PC-9 (cell line): ENCODE results near the gene DHPS. TPM values are rescaled to one million over a fixed set of nuclear protein-coding genes. Genes with fewer than 3 reads are reported as not detected.

ENCODE experiments used
- BruUV-seq: library from RNA; stranded (reverse); fragments of 400-500 nt; replicated peaks from 2 replicates; lab custom pipeline; 2021; lab: Mats Ljungman, UMichigan
- CTCF ChIA-PET: fragments of 300-600 bp; sonication (Branson Sonifier 250); formaldehyde crosslinking; loops from one replicate; lab custom pipeline; 2022; ENCODE audit warnings: antibody characterized with exemption; lab: Charles Lee
- POLR2A ChIA-PET: fragments of 300-600 bp; sonication (Branson Sonifier 250); formaldehyde crosslinking; loops from one replicate; lab custom pipeline; 2022; ENCODE audit warnings: antibody characterized with exemption; ENCODE audit not compliant: unreplicated experiment; lab: Charles Lee
- DNase-seq, 2 experiments: peaks; one replicate each; pipeline versions ENCODE4 v3.0.0 to v3.0.0-alpha.2; 2015 to 2022; ENCODE audit warnings: mixed read lengths in 1 of 2
- H2AFZ ChIP-seq: fragments of 200-600 bp; sonication (generic); 2 replicates; pipeline ENCODE4 v1.8.1; 2017; ENCODE audit warnings: antibody characterized with exemption
- H3F3A ChIP-seq: fragments of 200-600 bp; sonication (generic); 2 replicates; pipeline ENCODE4 v1.8.1; 2017; ENCODE audit warnings: antibody characterized with exemption, mild to moderate bottlenecking, low read depth; ENCODE audit not compliant: insufficient read depth
- H3K27ac ChIP-seq: fragments of 200-600 bp; sonication (generic); 2 replicates; pipeline ENCODE4 v1.6.1; 2016; ENCODE audit warnings: mixed run types
- H3K27me3 ChIP-seq: fragments of 200-600 bp; sonication (generic); 2 replicates; pipeline ENCODE4 v1.6.1; 2016; ENCODE audit warnings: low read depth, mixed run types; ENCODE audit not compliant: insufficient read depth
- H3K36me3 ChIP-seq: fragments of 200-600 bp; sonication (generic); 2 replicates; pipeline ENCODE4 v1.6.1; 2016; ENCODE audit warnings: low read depth, mixed run types
- H3K4me1 ChIP-seq: fragments of 200-600 bp; sonication (generic); replicated peaks from 2 replicates; pipeline ENCODE4 v1.6.1; 2016; ENCODE audit warnings: mixed run types; ENCODE audit not compliant: insufficient read depth
- H3K4me2 ChIP-seq: fragments of 200-600 bp; sonication (generic); 2 replicates; pipeline ENCODE4 v1.6.1; 2017; ENCODE audit warnings: mixed run types
- H3K4me3 ChIP-seq: fragments of 200-600 bp; sonication (generic); 2 replicates; pipeline ENCODE4 v1.6.1; 2016; ENCODE audit warnings: mixed run types
- H3K79me2 ChIP-seq: fragments of 200-600 bp; sonication (generic); 2 replicates; pipeline ENCODE4 v1.6.1; 2017; ENCODE audit warnings: low read depth, mixed run types
- H3K9me2 ChIP-seq: fragments of 200-600 bp; sonication (generic); 2 replicates; pipeline ENCODE4 v1.8.1; 2017; ENCODE audit warnings: mild to moderate bottlenecking; ENCODE audit not compliant: insufficient read depth
- H3K9me3 ChIP-seq: fragments of 200-600 bp; sonication (generic); 2 replicates; pipeline ENCODE4 v1.8.1; 2016; ENCODE audit warnings: low read depth; ENCODE audit not compliant: insufficient read depth
- H4K20me1 ChIP-seq: fragments of 200-600 bp; sonication (generic); 2 replicates; pipeline ENCODE4 v1.8.1; 2017; ENCODE audit not compliant: insufficient read depth
- EZH2 ChIP-seq: fragments of 200-600 bp; sonication (generic); IDR thresholded peaks from 2 replicates; pipeline ENCODE4 v1.8.0; 2017; ENCODE audit warnings: antibody characterized with exemption, low read depth
- intact Hi-C: fragments of 100-400 bp; cut with micrococcal nuclease; formaldehyde crosslinking; loops from one replicate; pipeline ENCODE4 v1.10.0; 2022; ENCODE audit not compliant: unreplicated experiment
- total RNA-seq: library from RNA; stranded (reverse); gene quantifications from 2 replicates; pipeline ENCODE4 v1.2.3, GENCODE V29; 2021
- TF ChIP-seq, protein P1 (sequence below): fragments of 200-600 bp; sonication (generic); conservative IDR thresholded peaks from 2 replicates; pipeline ENCODE4 v1.6.1; 2017; ENCODE audit warnings: mixed run types, antibody characterized with exemption, mild to moderate bottlenecking, moderate library complexity

DHPS gene
- total RNA-seq, 1 experiment from 2014 or later: 106 TPM

DNA sequence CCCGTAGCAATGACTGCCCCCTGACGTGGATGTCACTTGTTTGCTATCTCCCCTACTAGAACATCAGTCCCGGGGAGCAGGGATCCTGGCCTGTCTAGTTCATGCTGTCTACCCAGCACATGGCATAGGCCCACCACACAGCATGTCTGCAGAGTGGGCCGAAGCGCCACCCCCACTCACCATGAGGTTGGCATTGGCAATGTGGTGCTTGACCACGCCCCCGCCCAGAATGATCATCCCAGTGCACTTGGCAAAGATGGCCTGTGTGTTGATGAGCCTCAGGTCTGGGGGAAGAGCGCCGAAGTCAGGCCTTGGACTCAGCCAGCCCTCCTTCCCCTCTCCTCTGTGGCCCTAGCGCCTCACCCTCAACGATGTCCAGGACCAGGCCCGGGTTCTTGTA, 4.8 kb downstream of the DHPS start:
- Histone ChIP-seq H3K36me3 (peaks cover 31% of the 10 kb centered on the region), H2AFZ (no peak overlapping the region), H3K4me3 (no peak overlapping the region), H3K4me1 (peaks cover 6% of the 10 kb centered on the region; the same call in 1 of the 2 replicates), H4K20me1 (peaks cover 28% of the 10 kb centered on the region), H3K9me2 (no peaks in the 10 kb centered on the region), H3K9me3 (no peaks in the 10 kb centered on the region), H3K27me3 (no peaks in the 10 kb centered on the region), H3K79me2 (peaks cover 19% of the 10 kb centered on the region), H3K27ac (no peak overlapping the region), H3F3A (peaks cover 46% of the 10 kb centered on the region), H3K4me2 (no peak overlapping the region)
- CTCF ChIA-PET: interaction anchor here (0.5 kb wide), 1 partner anchor 1256 kb away, joined by 3 read pairs; no protein-coding TSS in a partner anchor
- TF ChIP-seq, protein P1, sequence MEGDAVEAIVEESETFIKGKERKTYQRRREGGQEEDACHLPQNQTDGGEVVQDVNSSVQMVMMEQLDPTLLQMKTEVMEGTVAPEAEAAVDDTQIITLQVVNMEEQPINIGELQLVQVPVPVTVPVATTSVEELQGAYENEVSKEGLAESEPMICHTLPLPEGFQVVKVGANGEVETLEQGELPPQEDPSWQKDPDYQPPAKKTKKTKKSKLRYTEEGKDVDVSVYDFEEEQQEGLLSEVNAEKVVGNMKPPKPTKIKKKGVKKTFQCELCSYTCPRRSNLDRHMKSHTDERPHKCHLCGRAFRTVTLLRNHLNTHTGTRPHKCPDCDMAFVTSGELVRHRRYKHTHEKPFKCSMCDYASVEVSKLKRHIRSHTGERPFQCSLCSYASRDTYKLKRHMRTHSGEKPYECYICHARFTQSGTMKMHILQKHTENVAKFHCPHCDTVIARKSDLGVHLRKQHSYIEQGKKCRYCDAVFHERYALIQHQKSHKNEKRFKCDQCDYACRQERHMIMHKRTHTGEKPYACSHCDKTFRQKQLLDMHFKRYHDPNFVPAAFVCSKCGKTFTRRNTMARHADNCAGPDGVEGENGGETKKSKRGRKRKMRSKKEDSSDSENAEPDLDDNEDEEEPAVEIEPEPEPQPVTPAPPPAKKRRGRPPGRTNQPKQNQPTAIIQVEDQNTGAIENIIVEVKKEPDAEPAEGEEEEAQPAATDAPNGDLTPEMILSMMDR: no peak
- no peak for TF ChIP-seq EZH2
- no peak for DNase-seq
- no TSS peak for BruUV-seq
- intact Hi-C loops: no loop called here
- POLR2A ChIA-PET: no interaction called here

- Histone ChIP-seq H3K27me3 (no peaks in the 10 kb centered on the region), H3K27ac (no peak overlapping the region), H4K20me1 (peaks cover 28% of the 10 kb centered on the region), H3K9me2 (no peaks in the 10 kb centered on the region), H3K4me2 (no peak overlapping the region), H3K36me3 (peaks cover 34% of the 10 kb centered on the region), H2AFZ (no peak overlapping the region), H3K4me1 (peaks cover 6% of the 10 kb centered on the region; the same call in 1 of the 2 replicates), H3K79me2 (peaks cover 19% of the 10 kb centered on the region), H3K4me3 (no peak overlapping the region), H3K9me3 (no peaks in the 10 kb centered on the region), H3F3A (peaks cover 47% of the 10 kb centered on the region)
- peak; percentile 78 to 85 for DNase-seq
- intact Hi-C loops: no loop called here
- CTCF ChIA-PET: interaction anchor here (0.5 kb wide), 1 partner anchor 1255 kb away, joined by 3 read pairs; no protein-coding TSS in a partner anchor
- POLR2A ChIA-PET: no interaction called here
- BruUV-seq: no TSS peak
- TF ChIP-seq, protein P1: peak; percentile 96
- no peak for TF ChIP-seq EZH2
Observed at GRCh38 chr19:12676384-12676792, 5.3 kb downstream of the DHPS start.

- Histone ChIP-seq H3K4me1 (peaks cover 7% of the 10 kb centered on the region; the same call in 1 of the 2 replicates), H3K4me3 (no peak overlapping the region), H3K79me2 (peaks cover 21% of the 10 kb centered on the region), H3K27ac (no peak overlapping the region), H3F3A (peaks cover 46% of the 10 kb centered on the region), H3K9me3 (no peaks in the 10 kb centered on the region), H3K4me2 (no peak overlapping the region), H2AFZ (no peak overlapping the region), H4K20me1 (peaks cover 28% of the 10 kb centered on the region), H3K36me3 (peaks cover 34% of the 10 kb centered on the region), H3K27me3 (no peaks in the 10 kb centered on the region), H3K9me2 (no peaks in the 10 kb centered on the region)
- TF ChIP-seq EZH2: no peak
- TF ChIP-seq, protein P1: no peak
- ChIA-PET POLR2A (no interaction called here), CTCF (no interaction called here)
- intact Hi-C loops: no loop called here
- no peak for DNase-seq
- BruUV-seq: no TSS peak
Observed at GRCh38 chr19:12675940-12676339, 5.7 kb downstream of the DHPS start.
